Measurements from ENCODE around the gene EZH1.
"Not testable (repeated sequence)": the region's sequence is repeated elsewhere in the genome, so short reads cannot be mapped to it uniquely, and the experiment has no call there.

The EZH1 gene

GRCh38 chr17:42665581-42666001 lies 79.2 kb downstream of the EZH1 start:
- no peak for DNase-seq

- no peak for DNase-seq
Measured at GRCh38 chr17:42660692-42661345, 84.0 kb downstream of the EZH1 start.

GRCh38 chr17:42659932-42660274 lies 84.9 kb downstream of the EZH1 start:
- DNase-seq: not testable (repeated sequence)

DNA sequence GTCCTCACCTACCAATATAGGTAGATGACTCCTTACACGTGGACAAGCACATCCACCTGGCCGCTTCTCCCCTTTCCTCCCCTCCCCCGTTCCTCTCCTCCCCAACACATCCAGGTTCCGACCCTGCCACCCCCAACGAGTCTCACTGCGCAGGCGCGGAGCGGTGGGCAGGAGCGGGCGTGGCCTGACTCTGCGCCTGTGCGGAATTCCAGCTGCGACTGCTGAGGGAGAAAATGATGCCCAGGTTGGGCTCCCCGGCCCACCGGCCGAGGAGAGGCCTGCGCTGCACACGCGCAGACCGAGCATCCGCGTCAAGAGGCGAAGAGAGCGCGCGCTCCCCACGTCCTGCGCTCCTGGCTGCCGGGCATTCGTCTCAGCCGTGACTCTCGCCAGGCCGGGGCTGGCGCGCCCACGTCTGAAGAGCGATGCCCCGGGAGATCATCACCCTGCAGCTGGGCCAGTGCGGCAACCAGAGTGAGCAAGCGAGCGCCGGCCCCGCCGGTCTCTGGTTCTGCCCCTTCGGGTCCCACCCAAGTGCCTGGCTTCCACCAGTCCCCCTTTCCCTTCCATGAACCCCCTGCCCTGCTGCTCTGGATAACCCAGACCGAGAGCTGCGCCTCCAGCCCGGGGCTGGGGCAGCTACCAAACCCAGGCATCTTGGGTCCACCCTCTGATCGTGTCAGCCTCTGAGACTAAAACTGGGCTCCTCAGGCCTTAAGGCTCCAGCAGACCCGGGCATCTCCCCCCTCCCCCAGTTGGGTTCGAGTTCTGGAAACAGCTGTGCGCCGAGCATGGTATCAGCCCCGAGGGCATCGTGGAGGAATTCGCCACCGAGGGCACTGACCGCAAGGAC lies 85.5 kb downstream of the EZH1 start, which contains the start of gene TUBG2:
Gene TUBG2 (plus strand): TSS at position 206 of the 853 bp plus-strand sequence. CDS start 220 bp downstream, at position 426.
- peak; percentile 95 for DNase-seq

- no peak for DNase-seq
Measured at GRCh38 chr17:42657824-42658588, 86.8 kb downstream of the EZH1 start.

DNA sequence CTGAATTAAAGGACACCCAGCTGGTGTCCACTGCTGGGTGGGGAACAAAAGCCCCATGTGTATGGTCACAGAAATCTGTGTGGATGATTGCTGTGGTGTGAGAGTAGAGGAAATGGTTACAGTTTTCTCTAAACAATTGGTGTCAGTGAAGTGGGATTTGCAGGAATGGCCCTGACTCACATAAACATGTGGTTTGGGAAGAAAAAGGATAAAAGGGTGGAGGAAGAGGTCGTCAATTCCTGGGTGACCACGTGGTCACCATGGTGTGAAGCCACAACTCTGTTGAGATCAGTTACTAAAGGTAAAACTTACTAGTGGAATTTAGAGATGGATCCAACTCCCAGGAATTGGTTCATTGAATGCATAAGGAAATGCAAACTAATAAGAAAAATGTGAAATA lies 89.3 kb downstream of the EZH1 start:
- no peak for DNase-seq

- DNase-seq: no peak
Measured at GRCh38 chr17:42653179-42654124, 91.4 kb downstream of the EZH1 start.

- no peak for DNase-seq
Measured at GRCh38 chr17:42651392-42651791, 93.4 kb downstream of the EZH1 start.
